HG03066 (cell line): ENCODE data around the gene IKBKG.
"Not testable (repeated sequence)": the region's sequence is repeated elsewhere in the genome, so short reads cannot be mapped to it uniquely, and the experiment has no call there.

Experiments used
- ATAC-seq: cut with Tn5 transposase; IDR thresholded peaks from one replicate; pipeline ENCODE4 v1.9.1; 2021; ENCODE audit warnings: low read depth; ENCODE audit not compliant: unreplicated experiment

The IKBKG gene, protein sequence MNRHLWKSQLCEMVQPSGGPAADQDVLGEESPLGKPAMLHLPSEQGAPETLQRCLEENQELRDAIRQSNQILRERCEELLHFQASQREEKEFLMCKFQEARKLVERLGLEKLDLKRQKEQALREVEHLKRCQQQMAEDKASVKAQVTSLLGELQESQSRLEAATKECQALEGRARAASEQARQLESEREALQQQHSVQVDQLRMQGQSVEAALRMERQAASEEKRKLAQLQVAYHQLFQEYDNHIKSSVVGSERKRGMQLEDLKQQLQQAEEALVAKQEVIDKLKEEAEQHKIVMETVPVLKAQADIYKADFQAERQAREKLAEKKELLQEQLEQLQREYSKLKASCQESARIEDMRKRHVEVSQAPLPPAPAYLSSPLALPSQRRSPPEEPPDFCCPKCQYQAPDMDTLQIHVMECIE

DNA sequence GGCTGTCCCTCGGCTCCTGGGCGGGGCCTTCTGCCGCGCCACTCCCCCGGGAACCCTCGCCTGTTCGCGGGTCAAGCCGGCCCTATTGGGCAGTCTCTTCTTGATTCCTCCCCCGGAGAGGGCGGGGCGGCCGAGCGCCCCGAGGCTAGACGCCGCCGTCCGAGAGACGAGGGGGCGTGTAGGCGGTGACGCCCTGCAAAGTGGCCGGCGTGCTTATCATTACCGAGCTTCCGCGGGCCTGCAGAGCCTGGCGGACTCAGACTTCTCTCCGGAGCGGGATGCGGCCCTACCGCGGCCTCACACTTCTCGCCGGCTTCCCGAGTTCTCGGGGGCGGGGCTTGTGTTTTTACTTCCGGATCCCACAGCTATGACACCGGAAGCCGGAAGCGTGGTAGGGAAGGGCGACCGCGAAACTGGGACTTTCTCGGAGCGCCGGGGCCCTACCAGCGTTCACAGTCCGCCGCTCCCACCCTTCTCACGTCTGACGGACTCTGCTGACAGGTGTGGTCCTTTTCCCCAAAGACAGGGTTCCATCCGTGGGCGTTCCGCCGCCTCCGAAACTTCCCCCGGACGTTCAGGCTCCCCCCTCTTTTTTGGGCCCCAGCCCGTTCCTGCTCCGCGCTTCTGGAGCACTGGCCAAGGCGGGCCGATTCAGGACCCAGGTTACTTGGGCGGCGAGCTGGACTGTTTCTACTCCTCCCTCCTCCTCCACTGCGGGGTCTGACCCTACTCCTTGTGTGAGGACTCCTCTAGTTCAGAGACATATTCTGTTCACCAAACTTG is at the start of gene IKBKG:
IKBKG (plus strand) TSS at position 376 of the 783 bp plus-strand sequence. CDS start 4,383 bp downstream, outside the sequence.
- peak; percentile 77 for ATAC-seq

DNA sequence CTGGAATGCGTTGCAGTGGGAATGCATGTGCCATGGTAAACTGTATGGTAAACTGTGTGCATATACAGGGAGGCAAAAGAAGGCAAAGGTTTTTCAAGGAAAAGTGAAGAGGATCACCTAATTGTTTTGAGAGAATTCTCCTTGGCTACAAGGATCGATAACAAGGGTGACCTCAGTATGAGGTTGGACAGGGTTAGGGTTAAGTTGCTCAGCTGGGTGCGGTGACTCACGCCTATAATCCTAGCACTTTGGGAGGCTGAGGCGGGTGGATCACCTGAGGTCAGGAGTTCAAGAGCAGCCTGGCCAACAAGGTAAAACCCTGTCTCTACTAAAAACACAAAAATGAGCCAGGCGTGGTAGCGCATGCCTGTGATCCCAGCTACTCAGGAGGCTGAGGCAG is 46.0 kb upstream of the IKBKG start:
- not testable (repeated sequence) for ATAC-seq

DNA sequence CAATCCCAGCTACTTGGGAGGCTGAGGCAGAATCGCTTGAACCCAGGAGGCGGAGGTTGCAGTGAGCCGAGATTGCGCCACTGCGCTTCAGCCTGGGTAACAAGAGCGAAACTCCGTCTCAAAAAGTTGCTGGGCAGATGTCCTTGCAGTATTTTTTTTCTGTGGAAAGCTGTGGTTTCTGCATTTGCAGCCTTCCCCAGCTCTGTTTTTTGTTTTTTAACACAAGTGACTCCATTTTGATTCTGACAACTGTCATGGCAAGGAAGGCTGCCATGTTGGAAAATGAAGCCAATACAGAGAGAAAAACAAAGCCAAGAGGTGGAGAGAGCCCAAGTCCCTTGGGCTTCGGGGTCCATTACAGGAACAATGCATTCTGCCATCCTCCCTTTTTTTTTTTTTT is 45.3 kb upstream of the IKBKG start:
- no peak for ATAC-seq

DNA sequence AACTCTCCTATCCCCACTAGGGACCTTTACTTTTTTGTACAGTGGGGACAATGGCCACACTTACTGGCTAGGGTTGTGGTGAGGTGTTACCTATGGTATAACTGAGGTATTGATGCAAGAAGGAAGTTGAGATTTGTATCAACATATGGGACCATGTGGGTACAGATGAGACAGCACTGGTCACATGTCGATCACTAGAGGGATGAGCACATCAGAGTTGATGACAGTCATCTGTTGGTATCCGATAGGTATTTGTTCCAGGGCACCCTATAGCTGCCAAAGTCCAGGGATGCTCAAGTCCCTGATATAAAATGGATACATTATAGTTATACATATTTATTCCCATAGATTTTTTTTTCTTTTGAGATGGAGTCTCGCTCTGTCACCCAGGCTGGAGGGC is 44.4 kb upstream of the IKBKG start:
- no peak for ATAC-seq

DNA sequence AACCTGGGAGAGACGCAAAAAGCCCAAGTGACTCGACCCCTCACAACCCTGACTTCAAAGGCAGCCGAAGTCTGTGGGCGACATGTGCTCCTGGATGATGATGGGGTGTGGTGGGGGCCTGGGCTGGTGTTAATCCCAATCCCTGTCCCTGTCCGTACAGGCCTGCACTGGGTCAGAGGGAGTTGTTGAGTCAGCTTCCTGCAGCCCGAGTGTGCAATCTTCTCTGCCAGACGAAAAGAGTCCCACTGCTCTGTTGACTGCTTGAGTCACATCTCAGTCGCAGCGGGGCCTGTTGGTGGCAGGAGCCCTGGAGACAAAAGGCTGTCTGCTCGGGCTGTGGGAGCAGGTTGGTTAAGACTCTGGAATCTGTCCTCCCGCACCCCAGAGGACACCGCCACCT is 41.7 kb upstream of the IKBKG start:
- no peak for ATAC-seq

DNA sequence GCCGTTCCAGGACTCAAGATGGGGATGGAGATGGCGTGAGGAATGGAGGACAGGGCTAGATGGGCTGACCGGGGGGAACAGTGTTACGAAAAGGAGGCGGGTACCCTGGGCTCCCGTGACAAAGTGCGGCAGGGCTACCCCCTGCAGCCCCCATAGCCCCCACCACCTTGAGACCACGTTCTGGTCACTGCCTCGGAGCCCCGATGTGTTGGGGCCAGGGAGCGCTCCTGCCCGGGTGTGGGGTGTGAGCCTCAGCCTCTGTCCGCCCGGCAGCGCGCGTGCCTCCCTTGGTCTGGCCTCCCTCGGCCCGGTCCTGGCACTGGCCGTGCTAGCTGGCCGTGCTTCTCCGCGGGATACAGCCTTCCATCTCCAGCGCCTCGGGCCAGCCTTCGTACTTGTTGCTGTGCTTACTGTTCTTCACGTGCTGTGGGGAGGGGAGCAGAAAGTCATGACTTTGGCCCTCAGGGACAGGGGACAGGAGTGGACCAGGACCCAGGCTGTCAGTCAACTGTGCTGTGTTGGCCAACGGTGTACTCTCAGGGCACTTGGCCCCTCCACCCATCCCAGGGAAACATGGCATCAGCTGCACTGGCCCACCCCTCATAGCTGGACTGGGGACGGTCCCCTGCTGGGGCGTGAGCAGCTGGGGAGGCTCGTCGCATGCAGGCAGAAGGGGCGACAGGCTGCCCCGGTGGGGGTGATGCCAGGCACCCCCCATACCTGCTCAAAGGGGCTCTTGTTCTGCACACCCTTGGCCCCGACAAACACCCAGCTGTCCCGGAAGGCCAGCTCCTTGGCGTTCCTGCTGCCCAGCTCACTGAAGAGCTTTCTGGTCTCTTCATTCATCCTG is 40.7 kb upstream of the IKBKG start:
- no peak for ATAC-seq

DNA sequence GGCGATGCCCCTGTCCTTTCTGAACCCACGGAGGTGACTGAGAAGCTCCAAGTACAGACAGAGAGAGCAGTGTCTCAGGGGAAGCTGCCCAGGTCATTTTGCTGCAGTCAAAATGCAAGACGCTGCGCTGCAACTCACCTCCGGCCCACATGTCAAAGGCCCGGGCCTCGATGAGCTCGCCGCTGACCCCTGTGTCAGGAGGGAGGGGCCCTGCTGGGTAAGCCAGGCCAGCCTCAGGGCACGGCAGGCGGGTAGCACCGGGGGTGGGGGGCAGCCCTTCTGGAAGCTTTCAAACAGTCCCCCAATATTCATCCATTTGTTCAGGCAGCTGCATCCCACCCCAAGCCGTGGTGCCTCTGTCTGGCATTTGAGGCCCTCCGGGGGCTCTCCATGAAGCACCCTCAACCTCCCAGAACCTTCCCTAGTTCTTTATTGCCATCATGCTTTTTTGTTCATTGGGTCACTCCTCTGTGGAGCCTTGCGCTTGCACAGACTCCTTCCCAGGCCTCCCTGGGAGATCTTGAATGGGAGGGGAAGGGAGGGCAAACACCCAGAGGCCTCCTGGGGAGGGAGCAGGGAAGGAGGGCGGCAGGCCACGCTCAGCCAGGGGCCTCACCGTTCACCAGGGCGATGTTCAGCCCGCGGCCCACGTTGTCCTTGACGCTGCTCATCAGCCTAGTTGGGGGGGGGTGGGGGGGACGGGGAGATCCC is 39.6 kb upstream of the IKBKG start:
- no peak for ATAC-seq

DNA sequence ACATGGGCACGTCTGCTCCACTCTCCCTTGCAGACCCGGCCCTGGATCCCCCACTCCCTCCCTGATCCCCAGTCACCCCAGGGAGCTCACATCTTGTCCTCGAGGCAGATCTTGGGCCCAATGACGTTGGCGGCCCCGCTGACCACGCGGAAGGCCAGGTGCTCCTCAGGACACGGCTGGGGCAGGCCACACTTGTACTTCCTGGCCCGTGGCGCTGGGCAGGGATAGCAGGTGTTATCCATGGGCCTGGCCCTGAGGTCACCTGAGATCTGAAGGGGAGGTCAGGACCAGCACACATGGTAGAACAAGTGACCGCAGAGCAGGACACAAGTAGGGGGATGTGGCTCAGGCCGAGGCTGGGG is 39.1 kb upstream of the IKBKG start:
- no peak for ATAC-seq

DNA sequence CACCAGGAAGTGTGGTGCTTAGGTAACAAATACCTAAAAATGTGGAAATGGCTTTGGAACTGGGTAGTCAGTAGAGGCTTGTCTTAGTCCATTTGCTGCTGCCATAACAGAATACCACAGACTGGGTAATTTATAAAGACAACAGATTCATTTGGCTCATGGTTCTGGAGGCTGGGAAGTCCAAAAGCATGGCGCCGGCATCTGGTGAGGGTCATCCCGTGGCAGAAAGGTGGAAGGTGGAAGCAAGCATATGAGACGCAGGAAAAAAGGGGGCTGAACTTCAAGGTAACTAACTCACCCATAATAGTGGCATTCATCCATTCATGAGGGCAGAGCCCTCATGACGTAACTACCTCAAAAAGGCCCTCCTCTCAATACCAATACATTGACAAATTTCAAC is 38.0 kb upstream of the IKBKG start:
- no peak for ATAC-seq

DNA sequence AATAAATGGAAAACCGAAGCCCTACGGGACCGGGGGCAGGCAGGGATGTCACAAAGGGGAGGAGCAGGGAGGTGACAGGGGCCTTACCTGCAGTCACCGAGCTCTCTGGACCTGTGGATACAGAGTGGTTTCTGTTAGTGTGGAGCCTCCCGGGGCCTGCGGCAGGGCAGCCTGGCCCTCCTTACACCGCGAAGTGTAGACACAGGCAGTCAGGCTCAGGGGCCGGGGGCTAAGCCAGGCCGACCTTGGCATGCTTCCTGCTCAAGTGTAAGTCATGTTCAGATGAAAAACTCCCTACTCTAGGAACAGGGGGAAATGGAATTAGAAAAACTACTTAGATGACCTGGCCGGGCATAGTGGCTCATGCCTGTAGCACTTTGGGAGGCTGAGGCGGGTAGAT is 35.7 kb upstream of the IKBKG start:
- no peak for ATAC-seq

DNA sequence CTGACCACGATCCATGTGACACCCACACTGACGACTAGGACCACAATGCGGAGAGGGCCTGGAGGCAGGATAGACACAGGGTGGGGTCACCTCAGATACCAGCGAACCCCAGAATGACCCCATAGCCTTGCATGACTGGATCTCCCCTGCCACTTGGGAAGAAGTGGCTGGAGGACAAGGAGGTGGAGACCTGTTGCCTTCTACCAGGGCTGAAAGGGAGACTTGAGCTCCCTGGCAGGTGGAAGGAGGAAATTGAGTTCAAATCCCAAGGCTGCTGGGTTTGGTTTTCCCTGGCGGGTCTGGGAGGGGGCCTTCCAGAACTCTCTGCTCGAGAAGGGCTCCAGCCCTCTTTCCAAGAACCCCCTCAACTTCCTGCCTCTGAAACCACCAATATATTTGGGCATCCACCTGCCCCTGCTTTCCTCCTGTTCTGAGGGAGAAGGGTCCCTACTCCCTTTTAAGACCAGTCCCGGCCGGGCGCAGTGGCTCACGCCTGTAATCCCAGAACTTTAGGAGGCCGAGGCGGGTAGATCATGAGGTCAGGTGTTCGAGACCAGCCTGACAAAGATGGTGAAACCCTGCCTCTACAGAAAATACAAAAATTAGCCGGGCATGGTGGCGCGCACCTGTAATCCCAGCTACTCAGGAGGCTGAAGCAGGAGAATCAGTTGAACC is 34.4 kb upstream of the IKBKG start:
- ATAC-seq: no peak

DNA sequence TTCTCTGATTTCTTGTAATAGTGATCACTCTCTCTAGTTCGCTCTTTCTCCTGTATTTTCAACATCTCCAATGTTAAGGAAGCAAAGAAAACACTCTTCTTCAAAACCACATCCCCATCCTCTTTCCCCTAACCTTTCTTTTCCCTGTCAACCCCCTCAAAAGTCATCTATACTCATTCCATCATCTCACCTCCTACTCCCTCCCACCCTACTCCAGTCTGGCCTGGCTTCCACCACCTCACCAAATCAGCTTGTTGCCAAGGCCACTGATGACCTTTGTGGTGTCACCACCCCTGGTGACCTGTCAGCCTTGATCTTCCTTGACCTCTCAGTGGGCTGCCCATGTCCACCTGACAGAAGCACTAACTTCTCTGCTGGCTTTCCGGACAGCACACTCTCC is 33.7 kb upstream of the IKBKG start:
- ATAC-seq: no peak

DNA sequence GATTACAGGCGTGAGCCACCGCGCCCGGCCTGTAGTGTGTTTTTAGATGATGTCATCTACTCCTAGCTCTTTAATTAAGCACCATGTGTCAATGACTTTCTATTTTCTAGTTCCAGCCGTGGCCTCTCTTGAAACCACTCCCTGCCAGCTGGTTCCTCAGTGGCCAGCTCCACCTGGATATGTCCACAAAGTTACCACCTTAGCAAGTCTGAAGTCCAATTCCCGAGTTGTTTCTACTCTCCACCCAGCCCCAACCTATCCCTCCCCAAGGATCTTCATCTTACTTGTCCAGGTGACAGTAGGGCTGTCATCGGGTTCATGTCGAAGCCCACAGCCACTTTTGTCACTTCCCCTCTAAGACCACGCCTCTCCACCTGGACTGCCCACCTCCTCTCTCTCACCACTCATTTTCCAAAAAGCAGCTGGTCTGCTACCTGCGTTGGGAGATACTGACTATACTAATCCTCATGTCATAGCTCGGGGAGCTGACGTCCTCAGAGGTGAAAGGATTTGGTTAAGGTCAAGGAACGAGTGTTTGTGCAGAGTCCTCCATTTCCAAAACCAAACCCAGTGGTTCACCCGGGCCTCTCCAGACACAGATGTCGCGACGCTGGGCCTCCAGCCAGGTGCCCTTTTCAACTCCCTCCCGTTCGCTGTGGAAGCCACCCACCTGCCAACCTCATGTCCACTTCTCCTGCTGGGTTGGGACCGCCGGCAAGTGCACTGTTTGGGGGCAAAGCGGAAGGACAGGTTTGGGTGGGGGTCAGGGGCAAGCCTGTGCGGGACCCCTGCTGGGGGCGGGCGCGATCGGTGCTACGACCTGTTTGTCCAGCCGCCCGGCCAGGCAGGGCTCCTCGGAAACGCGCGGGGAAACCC is 32.1 kb upstream of the IKBKG start:
- no peak for ATAC-seq

DNA sequence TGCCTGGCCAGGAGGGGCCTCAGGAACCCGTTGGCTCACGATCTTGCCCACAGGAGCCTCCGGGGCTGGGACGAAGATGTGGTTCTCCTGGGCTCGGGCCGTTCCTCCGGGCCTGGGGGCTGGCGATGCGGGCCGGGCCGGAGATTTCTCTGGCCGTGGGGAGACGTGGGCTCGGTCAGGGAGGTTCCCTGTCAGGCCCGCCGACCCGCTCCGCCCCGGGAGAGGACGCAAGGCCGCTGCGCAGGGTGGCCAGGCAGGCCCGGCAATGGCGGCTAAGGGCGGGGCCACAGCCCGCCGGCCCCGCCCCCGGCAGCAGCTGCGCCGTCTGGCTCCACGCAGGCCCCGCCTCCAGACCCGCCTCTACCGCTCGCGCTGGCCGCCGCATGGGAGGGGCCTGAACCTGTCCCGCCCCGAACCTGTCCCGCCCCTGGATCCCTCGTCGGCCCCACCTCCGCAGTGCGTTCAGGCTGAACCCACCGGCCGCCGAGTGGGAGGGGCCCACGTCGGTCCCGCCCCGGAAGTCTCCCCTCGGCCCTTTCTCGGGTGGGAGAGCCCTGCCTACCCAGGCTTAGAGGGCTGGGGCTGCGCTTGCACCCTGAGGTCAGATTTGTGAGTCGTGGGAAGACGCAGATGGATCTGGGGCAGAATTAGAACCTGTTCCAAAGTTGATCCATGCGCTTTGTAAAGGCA is 31.3 kb upstream of the IKBKG start, which contains the start of gene FAM3A:
FAM3A (minus strand) TSS at position 267 of the 690 bp plus-strand sequence. CDS start 460 bp downstream, outside the sequence.
- ATAC-seq: peak; percentile 84

DNA sequence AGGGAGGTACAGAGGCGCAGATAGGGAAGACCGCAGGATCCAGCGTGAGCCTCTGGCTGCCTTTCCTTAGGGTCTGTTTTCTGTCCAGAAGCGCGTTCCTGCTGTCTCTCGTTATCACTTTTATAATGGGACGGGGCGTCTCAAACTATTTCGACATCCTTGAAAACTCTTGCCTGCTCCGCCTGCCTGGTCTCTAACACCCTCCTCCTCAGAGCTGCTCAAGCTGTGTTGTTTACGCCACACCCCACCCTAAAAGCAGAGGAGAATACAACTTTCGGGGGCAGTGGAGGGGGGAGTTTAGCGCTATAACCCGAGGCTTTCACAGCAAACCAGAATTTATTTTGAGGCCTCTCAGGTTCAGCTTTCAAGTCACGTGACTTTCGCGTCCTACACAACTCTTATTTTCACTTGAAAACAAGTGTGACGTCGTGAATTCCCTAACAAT is 30.7 kb upstream of the IKBKG start:
- no peak for ATAC-seq

DNA sequence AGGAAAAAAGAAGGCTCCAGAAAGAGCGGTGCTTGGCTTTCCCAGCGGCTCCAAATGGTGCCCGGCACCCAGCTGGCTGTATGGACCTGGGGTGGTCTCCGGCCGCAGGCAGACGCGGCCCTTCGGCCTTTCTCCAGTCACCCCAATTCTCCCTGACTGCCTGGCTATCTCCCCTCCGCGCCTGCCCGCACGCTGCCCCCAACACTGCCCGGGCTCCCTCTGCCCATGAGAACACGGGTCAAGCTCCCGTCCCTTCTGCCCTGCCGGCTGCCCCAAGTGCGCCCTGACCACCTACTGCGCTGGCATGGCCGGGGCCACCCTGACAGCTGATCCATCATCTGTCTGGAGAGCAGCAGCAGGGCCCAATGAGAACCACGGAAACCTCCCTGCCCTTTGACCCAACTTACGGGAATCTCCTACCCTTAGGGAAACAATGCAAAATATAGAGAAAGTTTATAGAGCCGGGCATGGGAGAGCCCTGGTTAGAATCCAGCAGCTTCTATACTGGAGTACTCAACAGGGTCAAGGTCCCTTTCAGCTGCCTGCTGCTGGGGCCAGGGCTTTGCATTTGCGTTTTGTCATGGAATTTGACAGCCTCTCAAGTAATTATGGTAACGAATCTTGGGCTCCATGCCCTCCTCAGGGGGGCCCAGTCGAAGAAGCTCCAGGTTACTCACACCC is 30.2 kb upstream of the IKBKG start:
- ATAC-seq: no peak

DNA sequence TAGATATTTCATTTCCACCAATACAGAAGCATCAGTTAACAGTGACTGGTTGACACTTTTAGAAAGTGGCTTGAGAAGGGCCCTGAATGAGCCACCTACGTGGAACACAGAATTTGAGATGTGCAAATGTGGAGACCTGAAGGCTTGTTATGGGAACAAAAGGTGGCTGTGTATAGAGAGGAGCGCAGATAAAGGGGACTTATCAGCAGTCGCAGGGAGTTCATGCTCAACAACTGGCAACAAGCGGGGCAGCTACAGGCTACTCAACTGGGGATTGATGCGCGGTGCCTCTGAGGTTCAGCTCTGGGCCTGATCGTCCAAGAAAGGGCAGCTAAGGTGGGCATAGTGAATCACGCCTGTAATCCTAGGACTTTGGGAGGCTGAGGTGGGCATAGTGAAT is 28.0 kb upstream of the IKBKG start:
- ATAC-seq: no peak
